Ascending aorta (tissue), 2 donors: ENCODE results near the gene TASP1. TPM values are rescaled to one million over a fixed set of nuclear protein-coding genes. Genes with fewer than 3 reads are reported as not detected.

Experiments
- DNase-seq, 2 donors: peaks; one replicate each; pipeline ENCODE4 v3.0.0-alpha.2; 2019; ENCODE audit warnings: low spot score in 2 of 2
- H3K27ac ChIP-seq, 2 donors: fragments of 200-600 bp; sonication (generic); one replicate each; pipeline ENCODE4 v1.5.1; 2016 to 2017; ENCODE audit warnings: mild to moderate bottlenecking in 1 of 2
- H3K27me3 ChIP-seq: fragments of 200-600 bp; sonication (generic); one replicate; pipeline ENCODE4 v1.5.1; 2017
- H3K36me3 ChIP-seq, 2 donors: fragments of 200-600 bp; sonication (generic); one replicate each; pipeline ENCODE4 v1.5.1; 2016
- H3K4me1 ChIP-seq, 2 donors: fragments of 200-600 bp; sonication (generic); one replicate each; pipeline ENCODE4 v1.5.1; 2016 to 2017; ENCODE audit warnings: mild to moderate bottlenecking in 1 of 2
- H3K4me3 ChIP-seq, 2 donors: fragments of 200-600 bp; sonication (generic); one replicate each; pipeline ENCODE4 v1.5.1; 2016 to 2017; ENCODE audit warnings: mild to moderate bottlenecking in 1 of 2
- H3K9me3 ChIP-seq, 2 donors: fragments of 200-600 bp; sonication (generic); one replicate each; pipeline ENCODE4 v1.5.1; 2016
- CTCF ChIP-seq, 3 experiments: fragments of 200-600 bp in 2 of 3; fragments of 450-650 bp in 1 of 3; sonication (generic) in 2 of 3; IDR thresholded peaks; one replicate each; pipeline ENCODE4 v1.5.1; 2016 to 2019; ENCODE audit warnings: antibody characterized with exemption in 3 of 3, mild to moderate bottlenecking in 1 of 3, moderate library complexity in 1 of 3
- intact Hi-C: fragments of 100-400 bp; cut with DNase I; formaldehyde crosslinking; loops from one replicate; pipeline ENCODE4 v1.15.1; 2023
- total RNA-seq: library from RNA; depleted of rRNA; stranded (reverse); fragments of >200 nt; gene quantifications from one replicate; pipeline ENCODE4 v1.1.0, GENCODE V29; 2016

Gene TASP1
- total RNA-seq, 1 donor from 2014 or later: 17.2 TPM

- no peaks in the 10 kb centered on the region for H3K27me3 ChIP-seq
- H3K4me3 ChIP-seq: no peak overlapping the region
- H3K27ac ChIP-seq: no peak overlapping the region
- intact Hi-C loops: no loop called here
- no peak for TF ChIP-seq CTCF (IDR thresholded peaks at IDR 0.05)
- DNase-seq: no peak
- no peaks in the 10 kb centered on the region for H3K9me3 ChIP-seq
- no peaks in the 10 kb centered on the region for H3K36me3 ChIP-seq
- H3K4me1 ChIP-seq: no peaks in the 10 kb centered on the region
Measured at GRCh38 chr20:13401596-13401995, 237.1 kb downstream of the TASP1 start.

- Histone ChIP-seq H3K27ac (no peak overlapping the region), H3K4me1 (no peaks in the 10 kb centered on the region), H3K27me3 (no peaks in the 10 kb centered on the region), H3K4me3 (no peak overlapping the region), H3K36me3 (no peaks in the 10 kb centered on the region), H3K9me3 (no peaks in the 10 kb centered on the region)
- intact Hi-C loops: no loop called here
- TF ChIP-seq CTCF (IDR thresholded peaks at IDR 0.05): no peak
- DNase-seq: no peak
Measured at GRCh38 chr20:13400453-13400852, 238.3 kb downstream of the TASP1 start.

- intact Hi-C loops: no loop called here
- no peak overlapping the region for H3K27ac ChIP-seq
- no peak overlapping the region for H3K4me3 ChIP-seq
- H3K27me3 ChIP-seq: no peaks in the 10 kb centered on the region
- H3K4me1 ChIP-seq: no peaks in the 10 kb centered on the region
- H3K9me3 ChIP-seq: no peaks in the 10 kb centered on the region
- H3K36me3 ChIP-seq: peaks cover 0 to 8% of the 10 kb centered on the region in 2 donors
- no peak for TF ChIP-seq CTCF (IDR thresholded peaks at IDR 0.05)
- DNase-seq: no peak
Measured at GRCh38 chr20:13397300-13397724, 241.4 kb downstream of the TASP1 start.

- no peak for DNase-seq
- H3K4me1 ChIP-seq: no peaks in the 10 kb centered on the region
- no peak for TF ChIP-seq CTCF (IDR thresholded peaks at IDR 0.05)
- peaks cover 0 to 8% of the 10 kb centered on the region in 2 donors for H3K36me3 ChIP-seq
- H3K4me3 ChIP-seq: no peak overlapping the region
- H3K27ac ChIP-seq: no peak overlapping the region
- no peaks in the 10 kb centered on the region for H3K27me3 ChIP-seq
- intact Hi-C loops: no loop called here
- H3K9me3 ChIP-seq: no peaks in the 10 kb centered on the region
Measured at GRCh38 chr20:13396826-13397225, 241.9 kb downstream of the TASP1 start.

GRCh38 chr20:13396022-13396421 is 242.7 kb downstream of the TASP1 start:
- no peak for TF ChIP-seq CTCF (IDR thresholded peaks at IDR 0.05)
- DNase-seq: no peak
- Histone ChIP-seq H3K36me3 (peaks cover 0 to 8% of the 10 kb centered on the region in 2 donors), H3K4me3 (no peak overlapping the region), H3K4me1 (no peaks in the 10 kb centered on the region), H3K27me3 (no peaks in the 10 kb centered on the region), H3K27ac (no peak overlapping the region), H3K9me3 (no peaks in the 10 kb centered on the region)
- intact Hi-C loops: no loop called here

GRCh38 chr20:13395232-13395631 is 243.5 kb downstream of the TASP1 start:
- Histone ChIP-seq H3K9me3 (no peaks in the 10 kb centered on the region), H3K36me3 (peaks cover 0 to 9% of the 10 kb centered on the region in 2 donors), H3K27me3 (no peaks in the 10 kb centered on the region), H3K4me1 (no peaks in the 10 kb centered on the region), H3K27ac (no peak overlapping the region), H3K4me3 (no peak overlapping the region)
- no peak for TF ChIP-seq CTCF (IDR thresholded peaks at IDR 0.05)
- DNase-seq: no peak
- intact Hi-C loops: no loop called here
